HG03103 (cell line): Measurements from ENCODE around the gene MYO18A.

Source experiments
- ATAC-seq: cut with Tn5 transposase; IDR thresholded peaks from one replicate; pipeline ENCODE4 v1.9.1; 2021; ENCODE audit warnings: low read depth; ENCODE audit not compliant: unreplicated experiment

MYO18A gene

GRCh38 chr17:29131814-29132682 lies 48.1 kb downstream of the MYO18A start:
- ATAC-seq, result no peak

DNA sequence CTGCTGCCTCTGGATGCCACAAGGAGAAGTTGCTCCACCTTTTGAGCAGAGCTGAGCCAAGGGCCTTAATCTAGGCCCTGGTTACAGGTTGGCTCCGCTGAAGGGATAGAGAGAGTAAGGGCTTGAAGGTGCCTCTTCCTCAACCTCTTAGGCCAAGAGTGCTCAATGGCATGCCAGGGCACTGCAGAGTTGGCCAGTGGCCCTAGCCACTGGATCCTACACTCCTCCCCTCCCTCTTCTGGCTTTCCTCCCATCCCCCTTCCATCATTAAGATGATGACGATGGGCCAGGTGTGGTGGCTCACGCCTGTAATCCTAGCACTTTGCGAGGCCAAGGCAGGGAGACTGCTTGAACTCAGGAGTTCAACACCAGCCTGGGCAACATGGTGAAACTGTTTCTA lies 50.5 kb downstream of the MYO18A start:
- no peak for ATAC-seq

DNA sequence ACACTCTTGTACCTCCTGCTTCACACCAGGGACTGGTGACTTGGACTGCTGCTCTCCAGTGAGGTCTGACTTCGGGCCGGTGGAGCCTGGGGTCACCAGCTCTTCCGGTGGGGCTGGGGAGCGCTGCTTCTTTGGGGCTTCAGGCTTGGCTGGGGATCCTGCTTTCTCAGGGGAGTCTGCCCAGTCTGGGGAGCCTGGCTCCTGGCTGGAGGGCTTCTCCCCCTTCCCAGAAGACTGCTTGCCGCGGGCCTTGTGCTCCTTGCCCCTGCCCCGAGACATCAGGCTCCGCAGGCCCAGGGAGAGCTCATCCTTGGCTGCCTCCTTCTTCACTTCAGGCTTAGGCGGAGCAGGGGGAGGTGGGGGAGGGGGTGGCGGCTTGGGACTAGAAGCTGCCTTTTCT lies 52.4 kb downstream of the MYO18A start:
- no peak for ATAC-seq

- ATAC-seq, result no peak
Observed at GRCh38 chr17:29126268-29126930, 53.8 kb downstream of the MYO18A start.

DNA sequence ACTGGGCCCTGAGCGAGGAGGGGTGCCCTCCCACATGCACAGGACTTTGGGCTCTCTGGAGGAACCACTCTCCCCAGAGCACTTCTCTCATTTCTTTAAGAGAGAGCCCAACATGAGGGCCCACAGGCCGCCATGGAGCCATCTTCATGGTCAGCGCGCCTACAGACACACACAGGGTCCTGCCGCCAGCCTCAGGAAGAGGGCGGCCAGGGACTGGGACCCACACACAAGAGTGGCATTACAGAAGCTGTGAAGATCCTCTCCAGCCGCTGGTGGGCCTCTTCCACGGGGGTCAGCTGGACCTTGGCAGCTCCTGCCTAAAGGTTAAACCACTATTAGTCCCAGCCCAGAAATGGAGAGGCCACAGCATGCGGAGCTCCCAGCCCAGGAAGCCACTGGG lies 54.5 kb downstream of the MYO18A start:
- no peak for ATAC-seq

GRCh38 chr17:29124925-29125273 lies 55.3 kb downstream of the MYO18A start:
- ATAC-seq, result no peak

DNA sequence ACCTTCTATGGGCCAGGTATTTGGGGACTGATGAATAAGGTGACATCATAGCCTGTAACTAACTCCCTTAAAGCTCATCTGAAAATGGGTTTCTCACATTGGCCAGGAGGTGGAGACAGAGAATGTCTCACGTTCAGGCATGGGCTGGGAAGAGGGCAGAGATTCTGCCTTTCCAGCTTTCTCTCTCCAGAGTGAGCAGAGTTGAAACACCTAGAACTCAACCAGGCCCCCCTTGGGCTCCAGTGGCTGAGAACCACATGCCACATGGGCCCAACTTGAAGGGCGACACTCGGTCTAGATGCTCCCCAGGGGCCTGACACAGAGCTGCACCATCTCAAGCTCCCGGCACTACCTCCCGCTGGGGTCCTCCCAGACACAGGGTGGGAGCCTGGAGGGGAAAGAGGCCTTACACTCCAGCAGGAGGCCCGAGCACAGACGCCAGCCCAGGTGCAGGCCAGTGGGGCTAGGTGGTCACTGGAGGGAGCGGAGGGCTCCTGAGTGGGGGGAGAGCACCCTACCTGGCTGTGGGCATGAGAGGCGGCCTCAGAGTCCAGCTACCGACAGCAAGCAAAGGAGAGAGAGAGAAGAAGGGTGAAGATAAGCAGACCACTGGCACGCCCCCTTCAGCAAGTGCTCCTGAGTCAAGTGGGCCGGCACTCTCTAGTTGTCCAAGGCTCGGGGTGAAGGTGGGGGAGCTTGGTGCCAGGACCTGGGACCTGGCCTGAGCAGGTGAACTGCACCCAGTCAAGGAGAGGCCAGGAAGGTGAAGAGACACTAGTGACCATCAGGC lies 55.9 kb downstream of the MYO18A start:
- ATAC-seq, result no peak

GRCh38 chr17:29123111-29123510 lies 57.1 kb downstream of the MYO18A start:
- ATAC-seq, result no peak

DNA sequence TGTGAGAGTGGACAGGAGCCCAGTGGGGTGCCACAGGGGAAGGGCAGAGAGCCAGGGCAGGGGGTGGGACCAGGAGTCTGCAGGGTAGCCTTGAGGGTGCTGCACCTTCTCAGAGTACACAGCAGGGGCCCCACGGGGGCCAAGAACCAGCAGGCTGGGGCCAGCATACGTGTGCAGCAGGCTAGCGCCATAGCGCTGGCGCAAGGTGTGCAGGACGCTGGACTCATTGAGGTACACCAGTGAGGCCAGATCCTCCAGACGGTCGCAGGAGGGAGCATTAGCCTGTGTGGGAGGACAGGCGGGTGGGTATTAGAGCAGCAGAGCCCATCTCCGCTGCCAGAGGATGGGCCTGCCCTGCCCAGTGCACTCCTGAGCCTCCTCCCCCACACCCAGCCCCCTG lies 58.8 kb downstream of the MYO18A start:
- no peak for ATAC-seq

DNA sequence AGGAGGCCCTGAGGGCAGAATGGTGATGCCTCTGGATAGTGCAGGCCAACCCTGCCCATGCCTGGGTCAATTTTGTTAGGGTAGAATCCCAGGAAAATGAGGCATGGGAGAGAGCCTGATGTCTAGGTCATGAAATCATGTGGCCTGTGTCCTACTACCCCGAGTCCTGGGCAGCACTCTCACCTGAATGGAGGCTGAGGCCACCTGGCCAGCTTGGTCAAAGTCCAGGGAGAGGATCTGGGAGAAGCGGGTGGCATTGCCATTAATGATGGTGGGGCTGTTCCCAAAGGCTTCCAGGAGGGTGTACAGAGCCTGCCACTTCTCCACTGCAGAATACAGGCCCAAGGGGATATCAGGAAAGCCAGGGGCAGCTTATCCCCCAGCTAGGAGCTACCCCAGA lies 59.8 kb downstream of the MYO18A start:
- ATAC-seq, result no peak

DNA sequence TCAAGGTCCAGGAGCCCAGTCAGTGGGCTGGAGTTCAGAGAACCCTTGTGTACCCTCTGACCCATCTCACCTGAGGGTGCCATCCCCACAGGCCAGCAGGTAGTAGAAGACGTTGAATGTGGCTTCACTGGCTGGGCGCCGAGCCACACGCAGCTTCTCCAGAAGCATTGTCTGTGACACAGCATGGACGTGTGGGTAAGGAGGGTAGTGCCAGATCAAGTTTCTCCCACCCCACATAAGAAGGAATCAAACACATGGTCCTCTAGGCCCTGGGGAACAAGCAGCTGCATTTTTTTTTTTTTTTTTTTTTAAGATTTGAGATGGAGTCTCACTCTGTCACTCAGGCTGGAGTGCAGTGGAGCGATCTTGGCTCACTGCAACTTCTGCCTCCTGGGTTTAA lies 60.9 kb downstream of the MYO18A start:
- no peak for ATAC-seq

DNA sequence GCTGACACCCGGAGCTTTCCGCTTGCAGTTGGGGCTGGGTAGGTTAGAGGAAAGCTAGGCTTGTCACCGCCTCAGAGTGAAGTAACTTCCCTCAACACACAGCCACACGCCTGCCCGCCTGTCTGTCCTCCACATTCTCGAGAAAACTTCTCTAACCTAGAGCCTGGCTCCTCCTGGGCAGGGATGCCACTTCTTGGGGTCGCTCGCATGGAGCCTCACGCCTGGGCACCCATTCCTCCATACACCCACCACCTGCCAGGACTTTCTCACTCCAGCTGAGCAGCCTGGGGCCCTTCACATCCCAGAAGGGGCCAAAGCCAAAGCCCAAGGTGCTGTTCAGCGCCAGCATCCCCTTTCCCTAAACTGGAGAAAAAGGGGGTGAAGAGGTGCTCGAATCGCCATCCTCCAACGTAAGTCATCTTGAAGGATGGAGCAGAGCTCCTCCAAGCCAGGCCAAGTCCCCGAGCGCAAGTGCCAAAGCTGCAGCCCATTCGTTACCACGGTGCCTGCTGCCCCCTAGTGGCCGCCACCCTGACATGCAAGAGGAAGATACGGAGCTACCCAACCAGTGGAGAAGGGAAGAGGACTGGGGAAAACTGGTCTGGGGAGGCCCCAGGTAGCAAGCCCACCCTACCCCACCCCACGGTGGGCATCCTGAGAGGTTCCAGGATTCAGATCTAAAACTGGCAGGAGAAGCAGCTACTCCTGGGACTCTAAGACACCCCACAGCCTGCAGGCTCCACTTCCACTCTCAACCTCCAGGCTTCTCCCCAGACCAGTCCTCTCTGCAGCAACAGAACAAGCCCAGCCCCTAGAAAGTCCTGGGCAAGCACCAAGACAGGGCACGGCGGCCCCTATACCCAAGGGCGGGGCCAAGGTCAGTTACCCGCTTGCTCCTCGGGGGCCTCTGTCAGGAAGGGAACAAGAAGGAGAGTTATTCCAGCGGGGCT lies 63.1 kb downstream of the MYO18A start:
- ATAC-seq, result no peak

DNA sequence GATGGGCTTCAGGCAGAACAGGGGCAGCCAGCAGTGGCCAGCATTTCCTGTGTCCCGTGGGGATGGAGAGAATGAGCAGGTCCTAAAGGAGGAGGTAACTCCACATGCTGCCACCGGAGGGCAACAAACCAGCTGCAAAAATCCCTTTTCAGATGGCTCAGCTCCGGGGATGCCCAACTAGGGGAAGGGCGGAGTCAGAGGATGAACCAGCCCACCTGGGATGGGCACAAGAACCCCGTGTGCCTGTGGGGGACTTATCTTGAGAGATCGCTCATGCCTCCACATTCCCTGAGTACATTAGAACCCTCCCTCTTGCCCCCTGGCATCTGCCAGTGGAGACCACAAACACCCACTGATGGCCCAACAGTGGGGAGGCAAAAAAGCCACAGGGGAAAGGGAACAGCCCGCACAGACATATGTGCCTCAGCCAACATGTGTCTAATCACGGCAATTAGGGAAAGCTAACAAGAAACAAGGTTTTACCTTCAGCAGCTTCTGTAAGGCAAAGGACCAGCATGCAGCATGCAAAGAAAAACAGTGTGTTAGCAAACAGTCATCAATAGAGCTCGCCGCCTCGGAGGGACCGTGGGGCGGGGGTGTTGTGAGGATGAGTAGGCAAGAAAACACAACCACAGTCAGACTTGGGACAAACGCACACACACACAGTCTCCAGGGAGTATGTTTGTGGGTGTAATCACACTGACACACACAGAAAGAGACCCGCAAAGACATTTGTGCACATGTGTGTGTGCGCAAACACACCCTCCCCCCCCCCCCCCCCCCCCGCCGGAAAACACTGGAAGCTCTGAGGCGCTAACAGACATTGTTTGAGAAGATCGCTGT lies 64.0 kb downstream of the MYO18A start:
- ATAC-seq, result no peak

DNA sequence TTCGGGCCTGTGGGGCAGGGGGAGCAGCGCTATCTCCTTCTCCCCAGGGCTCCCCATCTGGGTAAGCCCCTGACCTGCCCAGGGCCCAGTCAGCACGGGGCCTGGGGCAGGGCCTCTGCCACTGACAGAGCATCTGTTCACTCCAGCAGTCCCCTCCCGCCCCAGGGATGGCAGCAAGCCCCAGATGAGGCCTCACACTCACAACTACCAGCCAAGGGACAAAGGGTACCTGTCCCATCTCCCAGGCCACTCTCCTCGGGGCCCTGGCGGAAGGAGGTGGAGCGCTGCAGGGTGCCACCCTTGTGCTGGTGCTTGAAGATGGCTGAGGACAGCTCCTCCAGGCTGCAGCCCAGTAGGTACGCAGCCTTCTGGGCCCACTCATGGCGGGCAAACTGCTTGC lies 64.8 kb downstream of the MYO18A start:
- ATAC-seq, result no peak

DNA sequence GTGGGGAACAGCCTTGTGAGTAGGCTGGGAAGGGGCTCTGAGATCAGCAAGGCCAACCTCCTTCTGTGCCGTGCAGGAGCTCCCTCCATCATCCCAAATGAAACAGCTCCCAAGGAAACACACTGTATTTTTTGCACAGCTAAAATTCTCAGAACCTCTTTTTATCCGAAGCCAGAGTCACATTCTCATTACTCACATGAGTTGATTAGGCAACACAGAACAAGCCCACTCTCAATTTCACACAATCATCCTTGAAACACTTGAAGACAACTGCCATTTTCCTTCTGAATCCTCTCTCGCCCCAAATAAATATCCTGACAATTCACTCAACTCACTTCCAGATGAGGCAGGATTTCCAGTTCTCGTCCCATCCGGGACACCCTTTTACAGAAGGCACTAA lies 66.1 kb downstream of the MYO18A start:
- ATAC-seq, result no peak

DNA sequence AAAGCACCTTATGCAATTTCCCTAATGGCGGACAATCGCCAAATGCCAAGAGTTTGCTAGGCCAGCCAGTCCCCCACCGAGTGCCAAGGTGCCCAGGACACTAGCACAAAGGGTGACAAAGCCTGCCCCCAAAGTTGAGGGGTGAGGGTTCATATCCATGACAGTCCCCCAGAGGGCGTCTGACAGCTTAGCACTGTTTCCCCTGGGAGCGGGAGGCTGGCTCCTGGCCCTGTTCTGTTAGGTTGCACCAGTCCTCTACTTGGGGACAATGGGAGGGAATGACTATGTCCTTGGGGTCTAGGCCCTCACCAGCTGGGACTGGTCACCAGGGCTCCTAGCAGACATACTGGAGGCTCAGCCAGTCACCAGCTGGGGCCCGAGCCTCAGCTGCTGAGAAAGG lies 66.9 kb downstream of the MYO18A start:
- ATAC-seq, result no peak

DNA sequence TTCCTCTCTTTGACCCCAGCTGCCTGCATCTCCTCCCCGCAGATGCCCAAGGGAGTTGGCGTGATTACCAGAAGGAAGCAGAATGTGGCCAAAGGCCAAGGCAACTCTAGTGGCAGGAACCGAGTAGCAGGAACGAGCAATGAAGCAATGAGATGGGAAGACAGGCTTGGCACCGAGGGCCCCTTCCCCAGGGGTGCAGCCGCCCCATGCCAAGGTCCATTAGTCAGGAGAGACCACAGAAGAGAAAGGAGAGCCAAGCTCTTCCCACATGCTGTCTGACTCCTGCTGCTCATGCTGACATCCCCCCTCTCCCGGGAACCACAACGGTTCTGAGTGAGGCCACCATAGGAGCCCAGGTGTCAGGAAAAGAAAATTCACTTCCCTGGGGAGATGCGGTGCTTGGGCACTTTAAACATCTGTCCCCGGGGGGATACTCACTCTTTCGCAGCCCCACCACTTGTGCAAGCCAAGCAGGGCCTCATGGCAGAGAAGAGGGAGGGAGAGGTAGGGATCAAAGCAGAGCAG lies 67.4 kb downstream of the MYO18A start:
- no peak for ATAC-seq

- no peak for ATAC-seq
Observed at GRCh38 chr17:29111816-29112499, 68.2 kb downstream of the MYO18A start.

GRCh38 chr17:29110372-29110757 lies 69.8 kb downstream of the MYO18A start:
- ATAC-seq, result no peak
